DMS53 treated with DMSO at 0.1 percent for 48 hours (cell line): ENCODE data around the gene CACNA1G.

Source experiments
- DNase-seq: peaks from one replicate; lab custom pipeline; 2025; ENCODE audit not compliant: unreplicated experiment; lab: John Stamatoyannopoulos, UW

CACNA1G gene

GRCh38 chr17:50560185-50560824, at the start of gene CACNA1G:
Gene CACNA1G, plus strand, starts transcription at chr17:50560715. Its CDS starts 745 bp downstream, at chr17:50561460.
- DNase-seq, result peak; percentile 88

- DNase-seq, result no peak
These were observed 49.5 kb upstream of the CACNA1G start for GRCh38 chr17:50511058-50511457.

GRCh38 chr17:50513495-50513894, 47.0 kb upstream of the CACNA1G start:
- DNase-seq, result no peak

DNA sequence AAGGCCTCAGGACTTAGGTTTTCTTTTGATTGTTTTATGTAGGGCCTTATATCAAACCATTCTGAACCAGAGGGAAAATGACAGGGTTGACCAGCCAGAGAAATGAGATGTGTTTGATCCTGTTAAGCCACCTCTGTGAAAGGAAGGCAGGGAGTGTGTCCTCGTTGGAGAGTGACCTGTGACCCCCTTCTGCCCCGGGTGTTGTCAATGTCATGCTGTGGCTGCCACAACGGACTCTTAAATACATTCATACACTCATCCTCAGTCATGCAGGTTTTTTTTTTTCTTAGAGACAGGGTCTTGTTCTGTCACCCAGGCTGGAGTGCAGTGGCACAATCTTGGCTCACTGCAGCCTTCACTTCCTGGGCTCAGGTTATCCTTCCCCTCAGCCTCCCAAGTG, 46.1 kb upstream of the CACNA1G start:
- no peak for DNase-seq

DNA sequence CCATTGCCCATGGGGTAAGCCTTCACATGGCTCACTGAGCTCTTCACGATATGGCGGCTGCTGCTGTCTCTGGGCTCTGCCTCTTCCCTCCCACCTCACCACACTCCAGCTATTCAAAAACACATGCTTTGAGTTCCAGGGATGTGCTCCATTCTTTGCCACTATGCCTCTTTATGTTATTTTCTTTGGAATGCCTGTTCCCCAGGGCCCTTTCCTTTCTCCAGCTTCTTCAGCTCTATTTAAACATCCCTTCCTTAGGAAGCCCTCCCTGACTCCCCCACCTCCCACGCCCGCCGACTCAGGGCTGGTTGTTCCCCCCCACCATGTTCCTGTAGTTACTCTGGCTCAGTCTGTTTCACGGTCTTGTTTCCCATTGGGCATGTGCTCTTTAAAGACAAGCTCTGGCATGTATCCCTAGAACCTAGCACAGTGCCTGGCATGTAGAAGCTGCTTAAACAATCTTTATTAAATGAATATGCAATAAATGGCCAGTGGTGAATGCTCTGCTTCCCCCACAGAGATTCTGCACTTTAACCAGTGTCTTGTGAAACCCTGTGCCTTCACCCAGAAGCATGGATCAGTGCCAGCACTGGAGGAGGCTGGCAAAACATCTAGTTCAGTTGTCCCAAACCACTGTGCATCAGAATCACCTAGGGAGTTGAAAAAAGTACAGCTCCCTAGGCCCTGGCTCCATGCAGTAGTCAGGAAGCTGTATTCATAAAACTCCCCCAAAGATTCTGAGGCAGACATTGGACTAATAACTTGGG, 45.4 kb upstream of the CACNA1G start:
- DNase-seq, result no peak

DNA sequence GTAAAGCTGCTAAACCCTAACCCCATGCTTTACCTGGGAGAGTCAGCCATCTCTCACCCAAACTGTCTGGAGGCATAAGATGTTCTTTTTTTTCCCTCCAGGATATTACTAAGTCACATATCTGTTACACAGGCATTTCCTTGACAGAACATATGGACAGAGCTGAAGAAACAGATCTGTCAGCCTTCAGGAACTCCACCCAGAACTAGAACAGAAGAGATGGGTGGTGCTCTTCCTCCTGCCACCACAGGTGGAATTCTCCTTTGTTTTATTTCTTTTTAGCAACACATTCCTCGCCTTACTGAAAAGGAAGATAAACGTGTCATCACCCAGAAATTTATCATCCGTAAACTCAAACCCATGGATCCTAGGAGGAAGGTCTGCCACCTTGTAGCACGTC, 43.5 kb upstream of the CACNA1G start:
- no peak for DNase-seq

- DNase-seq, result no peak
These were observed 42.8 kb upstream of the CACNA1G start for GRCh38 chr17:50517504-50518383.

DNA sequence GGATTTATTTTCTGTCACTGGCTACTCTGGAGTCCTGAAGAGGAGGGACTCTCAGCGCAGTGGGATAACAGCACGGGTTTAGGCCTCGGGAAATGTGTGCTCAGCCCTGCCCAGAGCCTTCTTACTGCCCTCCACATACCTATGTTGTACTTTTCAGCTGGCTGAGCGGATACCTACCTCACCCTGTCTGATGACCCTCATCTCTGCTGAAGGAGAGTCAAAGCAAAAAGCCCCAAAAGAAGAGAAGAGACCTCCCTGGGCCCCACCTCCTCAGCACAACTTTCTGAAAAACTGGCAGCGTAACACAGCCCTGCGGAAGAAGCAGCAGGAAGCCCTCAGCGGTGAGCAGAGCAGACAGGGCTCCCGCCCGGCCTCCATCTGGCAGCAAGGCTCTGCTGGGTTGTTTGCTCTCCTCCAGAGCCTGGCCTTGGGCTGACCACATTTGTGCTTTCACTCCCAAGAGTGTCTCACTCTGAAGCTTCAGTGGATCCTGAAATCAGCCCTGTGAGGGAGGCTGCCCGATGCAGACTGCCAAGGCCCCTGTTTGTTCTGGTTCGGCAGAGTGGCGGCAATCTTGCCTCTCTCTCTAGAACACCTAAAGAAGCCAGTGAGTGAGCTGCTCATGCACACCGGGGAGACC, 42.0 kb upstream of the CACNA1G start:
- DNase-seq, result no peak

DNA sequence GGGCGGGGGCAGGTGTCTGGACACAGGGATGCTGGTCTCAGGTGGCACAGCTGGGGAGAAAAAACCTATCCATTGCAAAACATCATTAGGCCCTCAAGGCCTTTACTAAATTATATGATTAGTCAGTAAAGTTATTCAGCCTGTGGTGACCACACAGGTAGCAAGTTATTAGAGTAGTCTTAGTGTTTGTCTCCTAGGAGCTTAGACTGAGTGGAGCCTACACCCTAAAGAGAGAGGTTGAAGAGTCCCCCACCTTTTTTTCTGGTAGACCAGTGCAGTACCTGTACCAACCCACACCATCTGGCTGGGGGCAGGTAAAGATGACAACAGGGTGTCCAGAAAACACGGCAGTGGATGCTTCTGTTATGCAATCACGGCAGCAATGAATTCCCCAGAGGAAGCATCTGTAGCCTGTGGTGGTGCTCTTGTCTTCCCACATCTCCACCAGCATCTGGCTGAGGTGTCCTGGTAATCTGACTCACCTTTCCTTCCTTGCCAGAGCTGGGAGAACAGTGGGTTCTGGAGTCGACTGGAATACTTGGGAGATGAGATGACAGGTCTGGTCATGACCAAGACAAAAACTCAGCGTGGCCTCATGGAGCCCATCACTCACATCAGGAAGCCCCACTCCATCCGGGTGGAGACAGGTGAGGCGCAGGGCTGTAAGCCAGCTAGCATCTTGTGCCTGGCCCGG, 41.2 kb upstream of the CACNA1G start:
- no peak for DNase-seq

- DNase-seq, result no peak
These were observed 40.0 kb upstream of the CACNA1G start for GRCh38 chr17:50520483-50520882.

- no peak for DNase-seq
These were observed 39.0 kb upstream of the CACNA1G start for GRCh38 chr17:50521514-50521913.

DNA sequence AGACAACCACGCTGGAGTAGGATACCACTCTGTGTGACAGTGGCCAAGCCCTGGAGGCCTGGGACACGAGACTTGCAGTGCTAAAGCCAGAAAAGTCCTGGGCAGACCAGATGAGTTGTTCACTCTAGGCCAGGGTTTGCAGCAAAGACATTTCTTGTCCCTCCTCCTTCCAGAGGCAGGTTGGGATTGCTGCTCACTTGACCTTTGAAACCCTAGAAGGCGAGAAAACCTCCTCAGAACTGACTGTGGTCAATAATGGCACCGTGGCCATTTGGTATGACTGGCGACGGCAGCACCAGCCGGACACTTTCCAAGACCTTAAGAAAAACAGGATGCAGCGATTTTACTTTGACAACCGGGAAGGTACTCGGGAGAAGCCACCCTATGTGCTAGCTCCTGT, 37.7 kb upstream of the CACNA1G start:
- DNase-seq, result no peak

GRCh38 chr17:50523208-50523607, 37.3 kb upstream of the CACNA1G start:
- DNase-seq, result peak; percentile 35

DNA sequence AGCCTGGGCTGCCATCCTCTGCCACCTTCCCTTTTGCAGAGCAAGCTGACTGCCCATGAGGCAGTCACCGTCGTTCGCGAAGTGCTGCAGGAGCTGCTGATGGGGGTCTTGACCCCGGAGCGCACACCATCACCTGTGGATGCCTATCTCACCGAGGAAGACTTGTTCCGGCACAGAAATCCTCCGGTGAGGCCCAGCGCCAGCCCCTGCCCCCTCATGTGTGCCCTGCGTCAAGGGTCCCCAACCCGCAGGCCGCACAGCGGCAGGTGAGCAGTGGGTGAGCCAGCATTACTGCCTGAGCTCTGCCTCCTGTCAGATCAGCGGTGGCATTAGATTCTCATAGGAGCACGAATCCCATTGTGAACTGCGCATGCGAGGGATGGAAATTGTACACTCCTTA, 35.7 kb upstream of the CACNA1G start:
- DNase-seq, result no peak

GRCh38 chr17:50527155-50527762, 33.3 kb upstream of the CACNA1G start:
- no peak for DNase-seq

DNA sequence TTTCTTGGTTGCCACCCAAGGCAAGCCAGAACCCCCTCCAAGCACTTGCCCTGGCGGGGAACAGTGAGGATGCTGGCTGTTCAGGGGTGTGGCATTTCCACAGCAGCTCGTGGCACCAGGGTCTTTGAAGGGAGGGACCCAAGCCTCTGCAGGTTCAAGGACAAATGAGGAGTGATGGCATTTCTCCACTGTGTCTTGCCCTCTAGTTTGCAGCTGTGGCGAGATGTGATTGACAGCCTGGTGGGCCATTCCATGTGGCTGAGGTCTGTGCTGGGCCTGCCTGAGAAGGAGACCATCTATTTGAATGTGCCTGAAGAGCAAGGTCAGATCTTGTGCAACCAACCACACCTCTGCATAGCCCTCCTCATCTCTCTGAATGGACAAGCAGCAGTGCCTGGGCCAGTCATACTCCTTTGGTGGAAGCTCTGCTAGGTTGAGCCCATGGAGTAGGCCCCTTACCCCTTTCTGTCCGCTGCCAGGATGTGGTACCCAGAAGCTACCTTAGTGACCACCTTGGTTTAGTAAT, 32.5 kb upstream of the CACNA1G start:
- DNase-seq, result no peak

DNA sequence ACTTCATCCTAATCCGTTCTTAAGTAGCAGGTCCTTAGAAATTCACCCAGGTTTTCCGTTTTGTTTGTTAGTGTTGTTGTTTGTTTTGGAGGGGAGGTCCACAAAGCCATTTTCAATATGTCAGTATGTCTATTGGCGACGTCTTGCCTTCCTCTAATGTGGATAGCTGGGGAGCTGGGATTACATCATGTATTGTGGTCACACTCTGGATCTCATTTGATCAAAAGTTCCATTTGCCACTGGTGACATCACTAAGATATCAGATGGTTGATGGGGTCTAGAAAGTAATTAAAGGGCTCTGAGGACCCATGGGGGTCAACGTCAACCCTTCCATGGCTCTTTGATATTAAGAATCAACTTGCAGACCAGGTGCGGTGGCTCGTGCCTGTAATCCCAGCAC, 30.7 kb upstream of the CACNA1G start:
- no peak for DNase-seq

- no peak for DNase-seq
These were observed 29.0 kb upstream of the CACNA1G start for GRCh38 chr17:50531428-50532025.

- DNase-seq, result peak; percentile 58
These were observed 28.0 kb upstream of the CACNA1G start, which contains the start of gene EPN3 for GRCh38 chr17:50532452-50533024. Gene EPN3, plus strand, starts transcription at chr17:50532735. Its CDS starts 3,822 bp downstream, at chr17:50536557.
